Activated CD4-positive, alpha-beta T cell treated with anti-CD3 and anti-CD28 coated beads for 24 hours (primary cell): ENCODE measurements around the gene ADI1.
"Not testable (repeated sequence)": the region's sequence is repeated elsewhere in the genome, so short reads cannot be mapped to it uniquely, and the experiment has no call there.

Experiments
- DNase-seq, 2 donors: peaks; one replicate each; pipeline ENCODE4 v3.0.0-alpha.2; 2020; ENCODE audit warnings: low read depth in 2 of 2

Gene ADI1

DNA sequence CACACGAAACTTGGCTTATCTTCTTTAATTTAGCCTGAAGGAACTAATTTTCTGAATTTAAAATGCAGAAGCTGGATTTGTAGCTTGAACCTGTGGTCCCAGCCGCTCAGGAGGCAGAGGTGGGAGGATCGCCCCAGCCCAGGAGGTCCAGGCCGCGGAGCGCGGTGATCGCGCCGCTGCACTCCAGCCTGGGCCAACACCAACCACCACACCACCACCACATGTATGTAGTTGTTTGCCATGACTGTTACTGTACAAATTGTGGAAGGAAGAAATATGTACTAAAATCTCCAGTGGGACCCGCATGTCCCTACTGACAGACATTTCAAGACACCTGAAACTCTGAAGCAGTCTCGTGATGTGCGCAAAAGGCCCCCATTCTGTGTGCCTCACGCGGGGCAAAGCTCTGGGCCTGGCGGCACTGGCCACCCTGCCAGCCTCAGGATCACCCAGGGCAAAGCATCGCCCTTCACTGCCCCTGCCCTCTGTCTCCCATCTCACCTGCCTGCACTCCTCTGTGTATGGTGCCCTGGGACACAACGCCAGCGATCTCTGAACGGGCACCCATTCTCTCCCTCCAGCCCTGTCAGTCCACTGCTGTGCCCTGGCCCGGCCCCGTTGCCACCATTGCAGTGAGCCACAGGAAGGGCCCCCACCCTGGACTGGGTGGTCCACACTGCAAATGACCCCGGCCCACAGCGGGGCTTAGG, 10.1 kb upstream of the ADI1 start:
- DNase-seq: no peak

DNA sequence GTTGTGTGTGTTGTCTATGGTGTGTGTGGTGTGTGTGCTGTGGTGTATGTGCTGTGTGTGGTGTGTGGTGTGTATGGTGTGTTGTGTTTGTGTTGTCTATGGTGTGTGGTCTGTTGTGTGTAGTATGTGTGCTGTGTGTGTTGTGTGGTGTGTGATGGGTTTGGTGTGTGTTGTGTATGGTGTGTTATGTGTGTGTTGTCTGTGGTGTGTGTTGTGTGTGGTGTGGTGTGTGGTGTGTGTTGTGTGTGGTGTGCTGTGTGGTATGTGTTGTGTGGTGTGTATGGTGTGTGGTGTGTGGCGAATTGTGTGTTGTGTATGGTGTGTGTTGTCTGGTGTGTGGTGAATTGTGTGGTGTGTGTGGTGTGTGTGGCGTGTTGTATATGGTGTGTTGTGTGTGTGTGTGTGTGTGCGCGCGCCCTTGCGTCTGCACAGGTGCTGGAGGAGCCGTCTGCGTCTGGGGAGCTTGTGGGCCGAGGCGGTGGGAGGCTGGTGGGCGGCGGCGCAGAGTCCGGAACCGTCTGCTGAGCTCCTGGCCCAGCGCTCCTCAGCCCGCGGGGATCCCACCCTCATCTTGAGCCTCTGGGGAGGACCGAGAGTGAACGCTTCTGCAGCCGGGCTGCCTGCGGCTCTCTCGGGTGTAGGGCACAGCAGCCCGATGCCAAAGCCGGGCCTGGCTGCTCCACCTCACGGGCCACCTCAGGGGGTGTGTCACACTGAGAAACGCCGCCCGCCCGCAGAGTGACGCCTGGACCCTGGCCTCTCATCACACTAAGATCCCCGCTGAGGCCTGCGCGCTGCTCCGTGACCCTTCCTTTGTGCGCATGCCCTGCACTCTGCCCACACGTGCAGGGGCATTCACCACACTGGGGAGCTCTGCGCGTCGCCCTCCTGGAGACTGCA, 8.8 kb upstream of the ADI1 start:
- no peak for DNase-seq

DNA sequence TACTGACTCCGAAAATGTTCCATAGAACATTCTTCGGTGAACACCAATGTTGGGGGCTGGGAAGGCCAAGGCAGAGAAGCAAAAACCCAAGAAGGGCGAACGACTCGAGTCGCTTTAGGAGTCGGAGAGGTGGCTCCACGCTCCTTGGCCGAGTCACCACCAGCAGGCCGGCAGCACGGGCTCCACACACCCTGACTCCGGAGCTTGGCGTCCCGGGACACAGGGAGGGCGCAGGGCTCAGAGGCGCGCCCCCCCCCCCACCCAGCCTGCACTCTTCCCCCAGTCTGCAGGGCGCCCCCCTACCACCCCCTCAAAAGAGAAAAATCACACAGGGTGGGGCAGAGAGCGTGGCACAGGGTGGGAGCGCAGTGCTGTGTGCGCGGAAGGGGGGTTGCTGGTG, 7.5 kb upstream of the ADI1 start:
- DNase-seq: no peak

DNA sequence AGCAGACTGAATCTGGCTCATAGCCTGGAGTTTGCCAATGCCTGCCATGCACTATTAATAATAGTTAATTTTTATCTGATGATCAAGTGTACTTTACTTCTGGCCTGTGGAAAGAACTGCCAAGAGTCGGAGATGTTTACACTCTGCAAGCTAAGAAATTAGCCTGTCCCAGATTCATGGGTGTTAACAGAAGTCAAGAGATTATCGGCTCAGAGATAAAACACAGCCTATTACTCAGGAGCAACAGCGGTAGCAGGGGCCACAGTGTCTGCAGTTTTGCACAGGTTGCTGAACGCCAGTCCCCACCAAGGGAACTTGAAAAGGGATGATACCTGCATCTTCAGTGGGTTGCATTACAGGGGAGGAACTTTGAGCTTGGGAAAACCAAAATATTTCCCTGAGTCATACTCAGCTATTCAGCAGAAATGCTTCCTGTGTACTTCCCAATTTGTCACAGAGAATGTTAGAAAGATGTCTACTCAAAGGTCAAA, 4.3 kb upstream of the ADI1 start:
- no peak for DNase-seq

DNA sequence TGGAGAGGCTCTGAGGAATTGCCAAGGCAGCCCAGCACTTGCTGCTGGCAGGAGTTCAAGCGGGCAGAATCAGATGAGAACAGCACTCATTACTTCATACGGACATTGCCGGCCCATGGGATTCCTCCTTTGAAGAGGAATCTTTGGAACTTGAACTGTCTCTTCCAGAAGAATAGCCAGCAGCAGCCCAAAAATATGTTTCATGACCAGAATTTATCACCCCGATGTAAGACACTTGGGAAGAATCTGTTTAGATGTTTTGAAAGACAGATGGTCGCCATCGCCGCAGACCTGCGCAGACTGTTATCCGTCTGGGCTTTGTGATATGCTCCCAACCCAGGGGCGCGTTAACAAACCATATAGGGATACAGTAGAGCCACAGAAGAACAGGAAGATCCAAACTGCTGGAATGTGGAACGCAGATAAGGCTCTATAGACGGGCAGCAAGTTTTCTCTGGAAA, 3.7 kb upstream of the ADI1 start:
- no peak for DNase-seq

DNA sequence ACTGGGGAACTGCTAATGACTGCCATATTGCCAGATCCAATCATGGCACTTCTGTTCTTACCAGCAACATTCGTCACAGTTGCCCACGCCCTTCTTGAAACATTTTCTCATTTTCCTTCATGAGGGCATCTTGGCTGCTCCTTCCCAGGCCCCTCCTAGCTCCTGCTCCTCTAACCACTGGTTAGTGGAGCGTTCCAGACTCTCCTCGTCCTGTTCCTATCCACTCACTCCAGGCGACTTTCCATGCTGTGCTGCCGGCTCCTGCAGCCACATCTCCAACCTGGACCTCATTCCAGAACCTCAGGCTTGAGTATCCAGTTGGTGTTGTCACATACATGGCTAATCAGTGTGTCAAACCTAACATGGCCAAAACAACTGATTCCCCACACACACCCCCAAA, 1.3 kb upstream of the ADI1 start:
- DNase-seq: no peak

DNA sequence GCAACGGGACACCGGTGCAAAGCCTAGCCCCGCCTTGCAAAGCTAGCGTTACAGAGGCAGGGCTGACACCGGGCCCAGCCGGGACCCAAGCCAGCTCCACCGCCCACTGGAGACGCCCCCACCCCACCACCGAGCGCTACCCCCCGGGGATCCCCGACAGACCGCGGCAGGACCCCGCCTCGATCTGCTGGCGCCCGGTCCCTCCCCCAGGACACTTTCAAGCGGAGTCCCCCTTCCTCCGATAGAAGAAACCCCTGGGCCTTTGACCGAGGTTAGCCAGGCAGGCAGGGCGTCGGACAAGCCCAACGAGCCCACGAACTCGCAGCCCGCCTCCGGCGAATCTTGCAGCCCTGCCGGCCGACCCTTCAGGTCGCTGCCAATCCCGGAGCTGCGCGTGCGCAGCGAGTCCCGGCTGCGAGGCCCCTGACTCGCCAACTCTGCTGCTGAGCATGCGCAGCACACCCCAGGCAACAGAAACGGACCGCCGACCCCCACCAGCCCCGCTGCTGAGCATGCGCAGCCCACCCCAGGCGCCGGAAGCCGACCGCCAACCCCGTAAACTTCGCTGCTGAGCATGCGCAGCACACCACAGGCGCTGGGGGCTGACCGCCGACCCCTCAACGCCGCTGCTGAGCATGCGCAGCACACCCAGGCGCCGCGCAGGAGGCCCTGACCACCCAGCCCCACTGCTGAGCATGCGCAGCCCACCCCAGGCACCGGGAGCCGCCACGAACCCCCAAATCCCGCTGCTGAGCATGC, 656 bp downstream of the ADI1 start:
- DNase-seq: peak; percentile 96

DNA sequence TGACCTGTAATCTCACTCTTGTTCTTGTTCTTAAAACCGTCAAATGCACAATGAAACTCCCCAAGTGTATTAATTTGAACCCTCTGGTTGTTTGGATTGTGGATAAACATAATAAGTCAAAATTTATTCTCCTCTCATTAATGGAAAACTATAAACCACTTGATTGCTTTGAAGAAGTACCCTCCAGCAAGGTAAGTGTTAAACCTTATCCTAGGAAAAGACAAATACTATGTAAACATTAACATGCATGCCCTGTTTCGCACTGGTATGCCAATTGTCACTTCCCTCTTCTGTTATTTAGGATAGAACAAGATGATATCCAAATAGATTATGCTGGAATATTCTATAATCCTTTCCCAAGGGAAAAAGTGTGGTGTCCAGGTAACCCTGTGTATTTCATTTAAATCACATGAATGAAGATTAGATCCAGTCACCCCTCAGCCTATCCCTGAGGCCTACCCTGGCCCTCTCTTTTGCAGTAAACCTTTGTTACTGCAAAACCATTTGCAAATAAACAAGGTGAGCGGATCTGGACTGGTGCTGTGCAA, 1.3 kb downstream of the ADI1 start:
- no peak for DNase-seq

DNA sequence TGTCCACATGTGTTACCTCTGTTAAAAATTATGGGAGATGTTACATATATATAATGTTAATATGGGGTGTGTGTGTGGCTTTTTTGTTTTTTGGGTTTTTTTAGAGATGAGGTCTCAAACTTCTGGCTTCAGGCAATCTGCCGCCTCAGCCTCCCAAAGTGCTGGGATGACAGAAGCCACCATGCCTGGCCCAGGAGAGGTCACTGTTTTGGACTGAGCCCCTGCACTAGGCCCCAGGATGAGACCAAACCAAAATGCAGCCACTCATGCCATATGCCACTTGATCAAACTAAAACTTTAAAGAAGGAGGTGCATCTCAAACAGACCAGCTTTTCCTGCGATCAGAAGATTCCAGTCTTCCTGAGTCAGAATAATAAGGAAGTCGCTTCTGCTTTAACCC, 2.5 kb downstream of the ADI1 start:
- no peak for DNase-seq

DNA sequence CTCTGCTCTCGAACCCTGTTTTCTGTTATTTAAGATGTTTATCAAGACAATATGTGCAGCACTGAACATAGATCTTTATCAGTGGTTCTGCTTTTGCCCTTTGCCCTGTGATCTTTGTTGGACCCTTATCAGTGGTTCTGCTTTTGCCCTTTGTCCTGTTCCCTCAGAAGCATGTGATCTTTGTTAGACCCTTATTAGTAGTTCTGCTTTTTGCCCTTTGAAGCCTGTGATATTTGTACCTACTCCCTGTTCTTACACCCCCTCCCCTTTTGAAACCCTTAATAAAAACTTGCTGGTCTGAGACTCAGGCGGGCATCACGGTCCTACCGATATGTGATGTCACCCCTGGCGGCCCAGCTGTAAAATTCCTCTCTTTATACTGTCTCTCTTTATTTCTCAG, 3.9 kb downstream of the ADI1 start:
- DNase-seq: not testable (repeated sequence)

DNA sequence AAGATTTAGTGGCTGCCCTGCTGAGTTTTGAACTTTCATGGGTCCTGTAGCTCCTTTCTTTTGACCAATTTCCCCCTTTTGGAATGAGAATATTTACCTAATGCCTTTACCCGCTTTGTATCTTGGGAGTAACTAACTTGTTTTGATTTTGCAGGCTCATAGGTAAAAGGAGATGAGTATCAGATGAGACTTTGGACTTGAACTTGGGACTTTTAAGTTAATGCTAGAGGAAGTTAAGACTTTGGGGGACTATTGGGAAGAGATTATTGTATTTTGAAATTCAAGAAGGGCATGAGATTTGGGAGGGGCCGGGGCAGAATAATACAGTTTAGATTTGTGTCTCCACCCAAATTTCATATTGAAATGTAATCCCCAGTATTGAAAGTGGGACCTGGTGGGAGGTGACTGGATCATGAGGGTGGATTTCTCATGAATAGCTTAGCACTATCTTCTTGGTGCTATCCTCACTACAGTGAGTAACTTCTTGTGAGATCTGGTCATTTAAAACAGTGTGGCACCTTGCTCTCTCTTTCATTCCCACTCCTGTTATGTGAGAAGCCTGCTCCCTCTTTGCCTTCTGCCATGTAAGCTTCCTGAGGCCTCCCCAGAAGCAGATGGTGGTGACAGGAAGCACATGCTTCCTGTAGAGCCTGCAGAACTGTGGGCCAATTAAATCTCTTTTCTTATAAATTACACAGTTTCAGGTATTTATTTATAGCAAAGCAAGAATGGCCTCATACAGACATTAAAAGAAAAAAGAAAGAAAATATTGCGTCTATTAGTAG, 6.1 kb downstream of the ADI1 start:
- DNase-seq: no peak

DNA sequence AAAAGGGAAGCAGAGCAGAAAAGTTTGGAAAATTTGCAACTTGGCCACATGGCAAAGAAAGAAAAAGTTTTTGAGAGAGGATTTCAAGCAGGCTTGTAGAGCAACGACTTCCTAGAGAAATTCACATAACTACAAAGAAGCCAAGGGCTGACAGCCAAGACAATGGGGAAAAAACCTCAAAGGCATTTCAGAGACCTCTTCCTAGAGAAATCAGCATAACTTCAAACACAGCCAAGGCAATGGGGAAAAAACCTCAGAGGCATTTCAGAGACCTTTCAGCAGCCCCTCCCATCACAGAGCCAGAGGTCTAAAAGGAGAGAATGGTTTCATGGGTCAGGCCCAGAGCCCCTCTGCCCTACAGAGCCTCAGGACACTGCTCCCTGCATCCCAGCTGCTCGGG, 7.2 kb downstream of the ADI1 start:
- no peak for DNase-seq

DNA sequence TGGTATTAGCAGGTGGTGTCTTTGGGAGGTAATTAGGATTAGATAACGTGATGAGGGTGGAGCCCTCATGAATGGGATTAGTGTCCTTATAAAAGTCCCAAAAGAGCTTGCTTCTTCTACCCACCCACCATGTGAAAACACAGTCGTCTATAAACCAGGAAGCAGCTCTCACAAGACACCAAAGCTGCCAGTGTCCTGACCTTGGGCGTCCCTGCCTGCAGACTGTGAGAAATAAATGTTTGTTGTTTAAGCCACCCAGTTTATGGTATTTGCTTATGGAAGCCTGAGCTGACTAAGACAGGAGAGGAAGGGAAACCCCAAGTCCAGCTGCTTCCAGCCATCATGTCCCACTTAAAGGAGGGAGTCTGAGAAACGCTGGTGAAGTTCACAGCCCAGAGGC, 13.6 kb downstream of the ADI1 start:
- DNase-seq: no peak

DNA sequence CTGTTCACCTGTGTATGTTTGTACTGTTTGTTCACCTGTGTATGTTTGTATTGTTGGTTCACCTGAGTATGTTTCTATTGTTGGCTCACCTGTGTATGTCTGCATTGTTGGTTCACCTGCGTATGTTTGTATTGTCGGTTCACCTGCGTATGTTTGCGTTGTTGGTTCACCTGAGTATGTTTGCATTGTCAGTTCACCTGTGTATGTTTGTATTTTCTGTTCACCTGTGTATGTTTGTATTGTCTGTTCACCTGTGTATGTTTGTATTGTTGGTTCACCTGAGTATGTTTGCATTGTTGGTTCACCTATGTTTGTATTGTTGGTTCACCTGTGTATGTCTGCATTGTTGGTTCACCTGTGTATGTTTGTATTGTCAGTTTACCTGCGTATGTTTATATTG, 14.6 kb downstream of the ADI1 start:
- no peak for DNase-seq

DNA sequence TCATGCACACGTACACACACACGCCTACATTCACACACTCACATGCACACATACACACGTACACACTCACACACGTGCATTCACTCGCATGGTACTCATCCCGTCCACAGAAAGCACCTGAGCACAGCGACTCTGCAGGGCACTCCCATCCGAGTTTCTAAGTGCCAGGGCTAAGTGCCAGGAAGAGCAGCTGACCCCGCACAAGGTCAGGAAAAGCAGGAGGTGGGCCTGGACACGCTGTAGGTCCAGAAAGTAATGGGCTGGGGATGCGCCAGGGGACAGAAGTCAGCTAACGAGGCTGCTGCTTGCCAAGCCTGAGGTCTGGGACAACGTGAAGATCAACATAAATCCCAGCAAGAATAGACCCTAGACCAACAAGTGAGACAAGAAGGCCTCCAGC, 15.8 kb downstream of the ADI1 start:
- no peak for DNase-seq

DNA sequence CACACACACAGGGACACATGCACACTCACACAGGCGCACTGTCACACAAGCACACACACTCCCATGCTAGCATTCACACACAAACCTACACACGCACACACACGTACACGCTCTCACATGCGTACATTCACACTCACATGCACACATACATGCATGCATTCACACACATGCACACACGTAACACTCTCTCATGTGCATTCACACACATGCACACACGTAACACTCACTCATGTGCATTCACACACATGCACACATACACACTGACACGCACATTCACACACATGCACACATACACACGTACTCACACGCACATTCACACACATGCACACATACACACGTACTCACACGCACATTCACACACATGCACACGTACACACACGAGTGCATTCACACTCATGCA, 16.3 kb downstream of the ADI1 start:
- DNase-seq: no peak

DNA sequence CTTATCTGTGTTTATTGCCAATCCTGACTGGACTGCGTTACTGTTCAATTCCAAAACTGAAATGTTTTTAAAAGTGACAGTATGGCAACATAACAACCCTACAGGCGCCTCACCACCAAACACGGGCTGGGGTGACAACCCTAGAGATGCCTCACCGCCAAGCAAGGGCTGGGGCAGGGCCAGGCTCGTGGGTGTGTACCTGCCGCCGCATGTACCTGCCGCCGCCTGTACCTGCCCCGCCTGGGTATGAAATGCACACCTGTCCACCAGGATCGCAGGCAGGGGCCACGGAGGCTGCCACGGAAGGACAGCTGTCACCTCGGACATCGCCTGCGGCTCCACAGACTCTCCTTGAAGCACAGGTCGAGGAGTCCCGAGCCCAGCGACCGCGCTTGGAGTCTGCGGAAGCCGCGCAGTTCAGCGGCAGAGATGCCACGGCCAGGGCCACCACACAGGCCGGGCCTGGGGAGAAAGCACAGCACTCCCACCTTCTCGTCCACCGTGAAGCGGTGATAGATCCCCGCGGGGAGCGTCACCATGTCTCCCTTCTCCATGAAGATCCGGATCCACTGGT, 18.9 kb downstream of the ADI1 start:
- DNase-seq: no peak

DNA sequence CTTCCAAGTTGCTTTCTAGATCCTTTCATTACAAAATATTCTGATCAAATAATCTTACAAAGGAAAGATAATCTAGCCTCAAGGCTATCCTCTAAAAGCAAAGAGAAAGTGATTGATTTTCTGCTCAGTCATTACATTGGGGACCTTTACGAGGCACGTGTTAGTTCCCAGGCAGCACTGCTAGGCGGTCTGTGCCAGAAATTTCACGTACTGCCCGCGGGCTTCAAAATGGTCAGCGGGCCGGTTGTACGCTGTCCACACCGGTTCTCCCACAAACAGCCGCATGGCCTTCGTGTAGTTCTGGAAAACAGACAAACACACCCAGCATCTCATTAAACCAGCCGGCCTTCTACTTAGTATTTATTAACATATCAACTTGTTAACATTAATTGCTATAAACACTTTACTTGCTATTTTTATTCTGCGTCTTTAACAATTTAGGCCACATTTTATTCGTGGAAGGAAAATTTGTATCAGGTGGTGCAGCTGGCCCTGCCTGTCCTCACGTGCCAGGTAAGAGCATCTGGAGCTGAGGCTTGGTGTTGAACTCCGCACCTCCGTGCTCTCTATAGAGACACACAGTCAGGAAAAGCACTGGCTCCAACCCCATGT, 20.4 kb downstream of the ADI1 start:
- DNase-seq: no peak

DNA sequence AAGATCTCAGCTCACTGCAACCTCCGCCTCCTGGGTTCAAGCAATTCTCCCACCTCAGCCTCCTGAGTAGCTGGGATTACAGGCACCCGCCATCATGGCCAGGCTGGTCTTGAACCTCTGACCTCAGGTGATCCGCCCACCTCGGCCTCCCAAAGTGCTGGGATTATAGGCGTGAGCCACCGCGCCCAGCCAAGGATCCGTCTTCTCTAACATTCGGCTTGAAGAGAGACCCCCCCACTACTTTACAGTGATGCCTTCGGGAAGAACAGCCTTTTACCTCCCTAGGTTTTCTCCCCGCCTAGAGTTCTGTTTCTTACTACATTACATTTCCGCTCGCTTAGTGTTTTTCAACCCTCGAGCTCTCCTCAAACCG, 22.6 kb downstream of the ADI1 start:
- not testable (repeated sequence) for DNase-seq

DNA sequence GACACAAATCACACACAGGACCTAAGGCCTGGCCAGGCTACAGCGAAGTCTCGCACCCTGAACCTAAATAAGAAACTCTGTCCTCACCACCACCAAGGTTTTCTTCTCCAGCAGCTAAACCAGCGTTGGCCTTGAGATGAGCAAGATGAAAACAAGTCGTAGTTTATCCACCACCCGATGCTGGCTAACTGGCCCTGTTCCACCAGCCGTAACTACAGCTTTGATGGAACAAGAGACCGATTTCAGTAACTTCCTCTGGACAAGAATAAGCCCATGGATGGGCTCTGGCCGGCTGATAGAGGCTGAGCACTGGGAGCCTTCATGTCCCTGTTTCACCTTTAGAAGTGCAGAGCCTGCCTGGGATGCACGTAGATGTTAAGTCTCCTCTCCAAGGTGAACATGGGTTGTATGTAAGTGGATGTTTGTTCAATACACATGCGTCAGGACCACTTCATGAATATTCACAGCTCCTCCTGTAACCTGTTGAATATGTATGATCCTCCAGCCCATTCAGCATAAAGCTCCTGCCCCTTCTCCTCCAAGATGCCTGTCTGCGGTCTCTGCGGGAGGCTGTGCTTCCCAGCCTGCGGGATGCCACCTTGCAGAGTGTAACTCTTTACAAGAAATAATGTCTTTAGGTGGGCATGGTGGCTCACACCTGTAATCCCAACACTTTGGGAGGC, 24.2 kb downstream of the ADI1 start:
- DNase-seq: no peak
